Hypothalamus (tissue), 51 donors: ENCODE data around the gene DCT.
"Not testable (repeated sequence)": the region's sequence is repeated elsewhere in the genome, so short reads cannot be mapped to it uniquely, and the experiment has no call there.

Source experiments
- DNase-seq, 51 donors: peaks; one replicate each; lab custom pipeline; 2025; lab: John Stamatoyannopoulos, UW

Gene DCT

GRCh38 chr13:94479616-94480015 is at the start of gene DCT:
Gene DCT, minus strand, starts transcription at chr13:94479682. Its CDS starts 427 bp downstream, at chr13:94479255.
- no peak for DNase-seq

GRCh38 chr13:94526956-94527355 is 47.5 kb upstream of the DCT start:
- not testable (repeated sequence) for DNase-seq

GRCh38 chr13:94525781-94526180 is 46.3 kb upstream of the DCT start:
- no peak for DNase-seq

GRCh38 chr13:94524407-94524806 is 44.9 kb upstream of the DCT start:
- DNase-seq = no peak

- no peak for DNase-seq
These were observed 40.5 kb upstream of the DCT start for GRCh38 chr13:94520001-94520400.

GRCh38 chr13:94516456-94516855 is 37.0 kb upstream of the DCT start:
- DNase-seq = no peak

- no peak for DNase-seq
These were observed 36.4 kb upstream of the DCT start for GRCh38 chr13:94515911-94516310.

DNA sequence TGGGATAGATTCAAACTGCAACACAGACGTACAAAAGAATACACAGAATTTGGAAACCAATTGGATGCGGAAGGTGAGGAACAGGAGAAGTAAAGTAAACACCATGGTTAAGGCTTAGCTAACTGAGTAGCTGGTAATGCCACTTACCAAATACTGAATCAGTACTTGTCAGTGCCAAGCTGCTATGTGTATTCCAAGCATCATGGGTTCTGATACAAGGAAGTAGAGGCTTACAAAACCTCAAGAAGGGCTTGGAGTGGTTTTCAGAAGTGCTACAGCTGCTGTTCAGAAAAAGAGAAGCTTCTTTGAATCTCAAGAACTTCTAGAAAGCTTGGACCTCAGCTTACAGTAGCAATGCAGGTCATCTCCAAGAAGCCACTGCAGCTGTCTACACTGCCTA is 35.9 kb upstream of the DCT start:
- no peak for DNase-seq

DNA sequence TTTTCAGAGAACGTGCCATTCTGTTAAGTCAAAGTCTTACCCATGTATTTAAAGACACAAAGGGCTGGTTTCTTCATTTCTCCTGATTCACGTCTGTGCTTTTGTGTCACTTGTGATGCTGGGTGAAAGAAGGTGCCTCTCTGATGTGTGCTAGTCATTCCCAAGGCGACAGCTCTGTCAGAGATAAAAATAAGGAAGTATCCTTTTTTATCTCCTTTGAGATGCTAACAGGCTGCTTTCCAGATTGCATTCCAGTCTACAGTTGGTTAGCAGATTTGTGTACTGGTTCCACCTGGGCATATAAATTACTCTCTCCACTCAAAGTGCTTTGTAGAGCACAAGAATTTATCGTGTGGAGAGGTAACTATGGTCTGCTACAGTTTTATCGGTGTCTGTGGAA is 33.5 kb upstream of the DCT start:
- DNase-seq = no peak

DNA sequence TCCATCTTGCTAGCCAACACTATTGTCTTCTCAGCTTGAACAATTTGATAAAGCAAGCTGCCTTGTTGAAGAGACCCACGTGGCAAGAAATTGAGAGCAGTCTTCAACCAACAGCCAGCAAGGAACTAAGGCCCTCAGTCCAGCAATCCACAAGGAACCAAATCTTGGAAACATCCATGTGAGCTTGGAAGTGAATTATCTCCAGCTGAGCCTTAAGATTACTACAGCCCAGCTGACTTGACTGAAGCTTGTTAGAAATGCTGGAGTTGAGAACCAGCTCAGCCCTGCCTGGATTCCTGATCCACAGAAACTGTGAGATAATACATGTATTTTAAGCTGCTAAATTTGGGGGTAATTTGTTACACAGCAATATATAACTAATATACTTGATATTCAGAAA is 26.2 kb upstream of the DCT start:
- no peak for DNase-seq

GRCh38 chr13:94503851-94504250 is 24.4 kb upstream of the DCT start:
- no peak for DNase-seq

DNA sequence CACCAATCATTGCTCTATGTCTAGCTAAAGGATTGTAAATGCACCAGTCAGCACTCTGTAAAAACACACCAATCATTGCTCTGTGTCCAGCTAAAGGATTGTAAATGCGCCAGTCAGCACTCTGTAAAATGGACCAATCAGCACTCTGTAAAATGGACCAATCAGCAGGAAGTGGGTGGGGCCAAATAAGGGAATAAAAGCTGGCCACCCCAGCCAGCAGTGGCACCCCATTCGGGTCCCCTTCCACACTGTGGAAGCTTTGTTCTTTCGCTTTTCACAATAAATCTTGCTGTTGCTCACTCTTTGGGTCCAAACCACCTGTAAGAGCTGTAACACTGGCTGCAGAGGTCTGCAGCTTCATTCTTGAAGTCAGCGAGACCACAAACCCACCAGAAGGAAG is 19.3 kb upstream of the DCT start:
- not testable (repeated sequence) for DNase-seq

- peak in 1 of 51 donors; percentile 7 for DNase-seq
These were observed 16.3 kb upstream of the DCT start for GRCh38 chr13:94495806-94496205.

GRCh38 chr13:94494026-94494425 is 14.5 kb upstream of the DCT start:
- DNase-seq = no peak

DNA sequence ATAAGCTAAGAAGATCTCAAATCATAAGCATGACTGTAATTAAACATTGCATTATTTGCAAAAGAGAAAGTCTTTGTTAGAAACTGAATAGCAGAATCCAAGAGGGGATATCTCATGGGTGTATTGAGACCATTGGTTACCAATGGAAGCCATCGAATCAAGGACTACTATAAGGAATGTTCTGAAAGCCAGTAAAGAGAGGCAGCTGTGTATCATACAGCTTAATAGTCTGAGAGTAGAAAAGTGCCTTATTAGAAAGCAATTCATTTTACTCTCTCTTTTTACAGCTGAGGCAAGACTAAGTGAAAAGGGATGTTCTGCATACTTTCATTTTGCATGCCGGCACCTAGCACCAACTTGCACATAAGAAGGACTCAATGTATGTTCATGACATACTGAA is 7.6 kb upstream of the DCT start:
- no peak for DNase-seq

DNA sequence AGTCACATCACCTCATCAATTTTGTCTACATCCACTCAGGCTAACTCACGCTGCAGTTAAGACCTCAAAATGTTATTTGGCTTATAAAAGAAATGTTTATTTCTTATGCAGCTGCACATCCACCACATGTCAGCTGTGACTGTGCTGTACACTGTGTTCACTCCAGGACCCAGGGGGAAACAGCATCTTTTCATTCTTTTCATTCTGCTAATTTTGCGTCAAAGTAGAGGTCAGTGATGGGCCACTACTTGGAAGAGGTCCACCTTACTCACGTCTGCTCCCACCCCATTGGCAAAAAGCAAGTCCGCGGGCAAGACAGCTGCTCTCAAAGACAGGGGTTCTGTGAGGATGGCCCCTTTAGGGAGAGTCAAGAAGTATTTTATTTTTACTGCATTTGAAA is 4.5 kb upstream of the DCT start:
- no peak for DNase-seq

GRCh38 chr13:94481941-94482340 is 2.5 kb upstream of the DCT start:
- DNase-seq = no peak

DNA sequence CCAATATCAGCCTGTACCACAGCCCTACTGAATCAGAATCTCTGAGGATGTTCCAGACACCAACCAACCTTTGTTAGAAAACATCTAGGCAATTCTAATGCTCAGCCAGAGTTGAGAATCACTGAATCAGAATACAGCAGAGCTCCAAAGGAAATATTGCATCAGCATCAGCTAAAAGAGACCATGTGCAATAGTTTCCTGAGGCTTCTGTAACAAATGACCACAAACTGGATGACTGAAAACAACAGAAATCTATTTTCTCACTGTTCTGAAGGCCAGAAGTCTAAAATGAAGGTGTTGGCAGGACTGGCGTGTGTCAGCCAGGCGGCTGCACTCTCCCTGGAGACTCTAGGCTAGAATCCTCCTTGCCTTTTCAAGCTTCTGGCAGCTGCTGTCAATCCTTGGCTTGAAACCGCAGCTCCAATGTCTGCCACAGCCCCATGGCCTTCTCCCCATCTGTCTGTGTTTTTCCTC is 1.2 kb upstream of the DCT start:
- no peak for DNase-seq

- DNase-seq = no peak
These were observed 569 bp downstream of the DCT start for GRCh38 chr13:94478913-94479312.

GRCh38 chr13:94470126-94470525 is 9.4 kb downstream of the DCT start:
- no peak for DNase-seq

DNA sequence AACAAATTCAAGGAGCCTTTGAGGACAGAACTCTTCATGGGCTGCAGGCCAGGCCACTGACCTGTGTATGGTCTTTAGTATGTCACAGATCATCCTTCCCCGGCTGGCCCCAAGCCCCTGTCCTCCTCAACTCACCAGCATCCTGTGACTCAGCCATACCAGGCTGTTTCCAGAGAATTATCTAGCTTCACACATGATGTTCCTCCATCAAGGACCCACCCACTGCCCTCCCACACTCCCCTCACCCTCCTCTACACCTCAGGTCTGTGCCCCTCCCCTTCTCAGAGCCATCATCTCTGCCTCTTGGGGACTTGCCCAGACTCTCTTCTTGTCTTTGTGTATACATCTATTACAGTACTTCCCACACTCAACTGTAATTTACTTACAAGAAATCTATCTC is 14.7 kb downstream of the DCT start:
- DNase-seq = no peak

DNA sequence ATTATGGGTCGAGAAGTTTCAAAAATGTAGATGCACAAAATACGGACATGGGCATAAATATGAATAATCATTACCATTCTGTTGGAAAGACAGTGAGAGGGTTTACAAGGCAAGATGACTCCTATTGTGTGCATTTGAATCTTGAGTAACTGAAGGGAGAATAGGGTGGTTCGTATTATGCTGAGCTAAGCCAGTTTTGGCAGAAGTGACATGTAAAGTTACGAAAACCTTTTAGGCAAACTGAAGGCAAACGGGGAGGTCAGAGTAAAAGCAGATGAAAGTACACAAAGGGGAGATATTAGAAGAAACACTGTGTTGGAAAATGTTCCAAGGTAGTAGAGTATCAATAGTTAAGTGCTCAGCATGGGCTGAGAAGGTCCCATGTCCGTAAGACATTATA is 16.8 kb downstream of the DCT start:
- no peak for DNase-seq

DNA sequence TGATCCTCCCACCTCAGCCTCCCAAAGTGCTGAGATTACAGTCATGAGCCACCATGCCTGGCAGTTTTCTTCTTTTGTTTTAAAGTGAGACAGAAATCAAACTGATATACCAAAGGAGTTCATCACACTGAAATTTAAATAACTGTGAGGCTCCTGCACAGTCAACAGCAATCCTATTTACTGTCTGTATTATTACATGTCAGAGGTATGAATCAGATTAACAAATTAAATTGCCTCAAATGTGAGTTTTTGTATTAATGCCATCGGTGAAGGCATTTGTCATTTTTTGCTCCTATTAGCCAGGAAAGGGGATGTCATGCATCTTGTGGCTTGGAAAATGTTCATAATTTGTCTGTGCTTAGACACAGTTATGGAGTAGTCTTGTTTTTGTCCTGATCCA is 20.4 kb downstream of the DCT start:
- no peak for DNase-seq

GRCh38 chr13:94455414-94455813 is 24.1 kb downstream of the DCT start:
- no peak for DNase-seq
